Measurements from ENCODE around the gene APLN.
A peak's percentile ranks its signal among the peaks of the same experiment; 100 is the strongest.

The APLN gene

DNA sequence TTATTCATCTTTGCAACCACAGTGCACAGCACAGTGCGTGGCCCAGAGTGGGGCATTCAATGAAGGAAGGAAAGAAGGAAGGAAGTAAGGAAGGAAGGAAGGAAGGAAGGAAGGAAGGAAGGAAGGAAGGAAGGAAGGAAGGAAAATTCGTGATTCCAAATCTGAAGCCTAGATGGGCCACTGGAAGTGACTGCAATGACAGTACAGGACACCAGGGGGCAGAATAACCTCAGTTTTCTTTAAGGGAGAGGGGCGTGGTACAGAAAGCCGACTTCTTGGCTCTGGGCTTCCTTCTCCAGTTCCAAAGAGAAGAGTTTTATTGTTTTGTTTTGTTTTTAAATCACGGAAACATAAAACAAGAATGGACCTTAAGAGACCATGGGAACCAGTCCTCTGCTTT is 47.8 kb downstream of the APLN start:
- TF ChIP-seq CTCF (IDR thresholded peaks at IDR 0.05; ENCODE audit: insufficient read depth, low read depth, low read length, missing control alignments): peak; percentile 62
- H3K4me3 ChIP-seq (ENCODE audit: low read length): no peak overlapping the region
- DNase-seq (ENCODE audit: low read depth): peak; percentile 48

DNA sequence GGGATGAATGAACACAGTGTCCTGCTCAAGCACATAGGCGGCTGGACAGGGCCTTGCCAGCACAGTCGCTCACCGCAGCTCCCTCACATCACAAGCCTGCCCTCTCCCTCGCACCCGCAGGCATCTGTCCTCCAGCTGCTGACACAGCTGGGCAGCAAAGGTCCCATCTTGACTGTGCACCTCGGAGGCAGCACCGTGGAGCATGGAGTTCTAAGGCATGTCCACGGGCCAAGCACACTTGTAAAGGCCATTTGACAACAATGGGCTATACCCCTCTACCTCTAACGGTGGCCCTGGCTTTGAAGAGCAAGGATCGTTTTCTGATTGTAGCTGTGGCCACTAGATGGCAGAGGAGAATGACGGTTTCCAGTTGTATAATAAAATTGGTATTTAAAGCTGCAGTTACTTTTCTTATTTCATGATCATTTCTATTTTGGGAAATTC is 53.8 kb downstream of the APLN start:
- peak; percentile 25 for DNase-seq (ENCODE audit: low read depth)
- peak; percentile 57 for TF ChIP-seq CTCF (IDR thresholded peaks at IDR 0.05; ENCODE audit: insufficient read depth, low read depth, low read length, missing control alignments)
- H3K4me3 ChIP-seq (ENCODE audit: low read length): no peak overlapping the region

GRCh38 chrX:129599996-129600395 is 54.8 kb downstream of the APLN start:
- H3K4me3 ChIP-seq (ENCODE audit: low read length): no peak overlapping the region
- no peak for DNase-seq (ENCODE audit: low read depth)
- no peak for TF ChIP-seq CTCF (IDR thresholded peaks at IDR 0.05; ENCODE audit: insufficient read depth, low read depth, low read length, missing control alignments)

- DNase-seq (ENCODE audit: low read depth): peak; percentile 86
- TF ChIP-seq CTCF (IDR thresholded peaks at IDR 0.05; ENCODE audit: insufficient read depth, low read depth, low read length, missing control alignments): no peak
- no peak overlapping the region for H3K4me3 ChIP-seq (ENCODE audit: low read length)
Measured at GRCh38 chrX:129599499-129599898, 55.3 kb downstream of the APLN start.

GRCh38 chrX:129597905-129598304 is 56.9 kb downstream of the APLN start:
- no peak for DNase-seq (ENCODE audit: low read depth)
- TF ChIP-seq CTCF (IDR thresholded peaks at IDR 0.05; ENCODE audit: insufficient read depth, low read depth, low read length, missing control alignments): no peak
- H3K4me3 ChIP-seq (ENCODE audit: low read length): no peak overlapping the region

GRCh38 chrX:129596077-129596476 is 58.7 kb downstream of the APLN start:
- no peak for DNase-seq (ENCODE audit: low read depth)
- H3K4me3 ChIP-seq (ENCODE audit: low read length): no peak overlapping the region
- no peak for TF ChIP-seq CTCF (IDR thresholded peaks at IDR 0.05; ENCODE audit: insufficient read depth, low read depth, low read length, missing control alignments)

Measured in epithelial cell of esophagus (primary cell).